Nephron (organoid): ENCODE results near the gene TBCD.
"Not testable (repeated sequence)": the region's sequence is repeated elsewhere in the genome, so short reads cannot be mapped to it uniquely, and the experiment has no call there.

ENCODE experiments used
- H3K27ac Mint-ChIP-seq, 3 experiments: 2 replicates each; pipeline ENCODE4 v1.8.0; 2020; ENCODE audit warnings: mixed read lengths in 3 of 3, mild to moderate bottlenecking in 2 of 3, moderate library complexity in 1 of 3
- H3K27me3 Mint-ChIP-seq: 2 replicates; pipeline ENCODE4 v1.8.0; 2021; ENCODE audit warnings: low read depth, mild to moderate bottlenecking, moderate library complexity, mixed read lengths
- H3K36me3 Mint-ChIP-seq: 2 replicates; pipeline ENCODE4 v1.8.0; 2020; ENCODE audit warnings: low read depth, mixed read lengths
- H3K4me1 Mint-ChIP-seq: 2 replicates; pipeline ENCODE4 v1.8.0; 2020; ENCODE audit warnings: mixed read lengths
- H3K4me3 Mint-ChIP-seq, 3 experiments: 2 replicates each; pipeline ENCODE4 v1.8.0; 2020; ENCODE audit warnings: mild to moderate bottlenecking in 3 of 3, mixed read lengths in 3 of 3, moderate library complexity in 2 of 3
- H3K9me3 Mint-ChIP-seq: 2 replicates; pipeline ENCODE4 v1.8.0; 2020; ENCODE audit warnings: mixed read lengths
- TF ChIP-seq, protein P1 (sequence below), 3 experiments: fragments of 200-600 bp; sonication (generic); IDR thresholded peaks; one replicate each; pipeline ENCODE4 v1.5.0; 2021; ENCODE audit warnings: antibody characterized with exemption in 3 of 3; ENCODE audit not compliant: unreplicated experiment in 3 of 3

TBCD gene

DNA sequence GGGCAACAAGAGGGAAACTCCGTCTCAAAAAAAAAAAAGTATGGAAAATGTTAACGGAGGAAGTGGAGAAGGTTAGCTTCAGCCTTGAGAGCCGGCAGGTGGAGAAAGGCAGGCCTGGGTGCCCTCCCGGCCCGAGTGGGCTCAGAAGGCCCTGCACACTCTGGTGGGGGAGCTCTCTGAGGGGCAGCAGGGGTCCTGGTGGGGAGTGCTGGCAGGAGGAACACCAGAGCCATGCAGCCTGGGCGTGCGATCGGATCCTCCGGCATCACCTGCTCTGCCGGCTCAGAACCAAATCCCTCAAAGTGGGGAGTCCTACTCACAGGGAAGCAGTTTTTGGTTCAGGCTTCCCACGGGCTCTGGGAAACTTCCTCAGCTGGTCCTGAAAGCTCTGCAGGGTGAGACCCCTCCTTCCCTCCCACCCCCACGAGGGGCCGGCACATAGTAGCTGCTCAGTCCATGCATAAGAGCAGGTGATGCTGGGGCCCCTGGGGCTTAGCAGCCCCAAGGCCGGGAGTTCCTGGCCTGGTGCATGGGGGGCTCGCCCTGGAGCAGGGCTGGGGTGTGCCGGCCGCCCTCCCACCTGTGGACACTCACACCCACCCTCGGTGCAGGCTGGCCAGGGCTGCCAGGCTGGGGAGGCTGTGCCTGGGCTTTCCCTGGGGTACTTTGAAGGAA is 15.2 kb upstream of the TBCD start:
- Mint-ChIP-seq H3K27ac (no peak overlapping the region), H3K4me3 (peak overlapping the region; percentile 78 to 83 (median 81)), H3K27me3 (no peaks in the 10 kb centered on the region), H3K9me3 (peaks cover 20% of the 10 kb centered on the region), H3K4me1 (peaks cover 4% of the 10 kb centered on the region), H3K36me3 (peaks cover 48% of the 10 kb centered on the region)
- TF ChIP-seq, protein P1, sequence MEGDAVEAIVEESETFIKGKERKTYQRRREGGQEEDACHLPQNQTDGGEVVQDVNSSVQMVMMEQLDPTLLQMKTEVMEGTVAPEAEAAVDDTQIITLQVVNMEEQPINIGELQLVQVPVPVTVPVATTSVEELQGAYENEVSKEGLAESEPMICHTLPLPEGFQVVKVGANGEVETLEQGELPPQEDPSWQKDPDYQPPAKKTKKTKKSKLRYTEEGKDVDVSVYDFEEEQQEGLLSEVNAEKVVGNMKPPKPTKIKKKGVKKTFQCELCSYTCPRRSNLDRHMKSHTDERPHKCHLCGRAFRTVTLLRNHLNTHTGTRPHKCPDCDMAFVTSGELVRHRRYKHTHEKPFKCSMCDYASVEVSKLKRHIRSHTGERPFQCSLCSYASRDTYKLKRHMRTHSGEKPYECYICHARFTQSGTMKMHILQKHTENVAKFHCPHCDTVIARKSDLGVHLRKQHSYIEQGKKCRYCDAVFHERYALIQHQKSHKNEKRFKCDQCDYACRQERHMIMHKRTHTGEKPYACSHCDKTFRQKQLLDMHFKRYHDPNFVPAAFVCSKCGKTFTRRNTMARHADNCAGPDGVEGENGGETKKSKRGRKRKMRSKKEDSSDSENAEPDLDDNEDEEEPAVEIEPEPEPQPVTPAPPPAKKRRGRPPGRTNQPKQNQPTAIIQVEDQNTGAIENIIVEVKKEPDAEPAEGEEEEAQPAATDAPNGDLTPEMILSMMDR (IDR thresholded peaks at IDR 0.05; ENCODE audit: unreplicated experiment in 3 of 3): no peak

DNA sequence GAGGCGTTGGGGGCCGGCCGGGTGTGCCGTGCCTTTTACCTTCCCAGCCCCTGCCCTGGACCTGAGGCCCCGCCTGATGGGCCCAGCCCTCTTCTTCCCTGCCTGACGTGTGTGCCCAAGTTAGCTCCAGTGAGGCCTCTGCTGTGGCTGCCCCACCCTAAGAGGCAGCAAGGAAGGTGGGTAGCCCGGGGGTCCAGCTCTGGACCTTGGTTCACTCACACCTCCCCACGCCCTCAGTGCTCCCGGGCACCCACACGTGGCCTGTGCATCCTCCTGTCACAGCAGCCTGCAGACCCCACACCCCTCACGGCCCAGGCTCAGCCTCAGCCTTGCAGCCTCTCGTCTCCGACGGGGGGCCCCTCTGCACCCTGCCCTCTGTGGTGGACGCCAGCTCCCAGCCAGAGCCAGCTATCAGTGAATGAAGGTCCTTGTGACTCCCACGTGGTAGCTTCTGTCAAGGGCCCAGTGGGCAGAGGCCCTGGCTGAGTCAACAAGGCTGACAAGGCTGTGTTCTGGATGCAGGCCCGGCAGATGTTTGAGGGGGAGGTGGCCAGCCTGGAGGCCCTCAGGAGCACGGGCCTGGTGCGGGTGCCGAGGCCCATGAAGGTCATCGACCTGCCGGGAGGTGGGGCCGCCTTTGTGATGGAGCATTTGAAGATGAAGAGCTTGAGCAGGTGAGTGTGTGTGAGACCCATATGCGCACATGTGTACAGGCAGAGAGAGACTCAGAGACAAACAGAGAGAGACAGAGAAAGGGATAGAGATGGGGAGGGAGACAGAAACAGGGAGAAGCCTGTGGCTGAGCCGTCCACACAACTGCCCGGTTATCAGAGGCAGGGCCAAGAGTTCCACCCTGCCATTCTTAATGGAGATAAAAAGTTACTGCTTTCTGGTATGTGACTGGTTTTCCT is 13.6 kb upstream of the TBCD start:
- Mint-ChIP-seq H3K27ac (no peak overlapping the region), H3K27me3 (no peaks in the 10 kb centered on the region), H3K4me3 (peak overlapping the region in 2 of 3 experiments; percentile 32 to 48), H3K9me3 (peaks cover 26% of the 10 kb centered on the region), H3K4me1 (peaks cover 3% of the 10 kb centered on the region), H3K36me3 (peaks cover 48% of the 10 kb centered on the region)
- TF ChIP-seq, protein P1 (IDR thresholded peaks at IDR 0.05; ENCODE audit: unreplicated experiment in 3 of 3): no peak

DNA sequence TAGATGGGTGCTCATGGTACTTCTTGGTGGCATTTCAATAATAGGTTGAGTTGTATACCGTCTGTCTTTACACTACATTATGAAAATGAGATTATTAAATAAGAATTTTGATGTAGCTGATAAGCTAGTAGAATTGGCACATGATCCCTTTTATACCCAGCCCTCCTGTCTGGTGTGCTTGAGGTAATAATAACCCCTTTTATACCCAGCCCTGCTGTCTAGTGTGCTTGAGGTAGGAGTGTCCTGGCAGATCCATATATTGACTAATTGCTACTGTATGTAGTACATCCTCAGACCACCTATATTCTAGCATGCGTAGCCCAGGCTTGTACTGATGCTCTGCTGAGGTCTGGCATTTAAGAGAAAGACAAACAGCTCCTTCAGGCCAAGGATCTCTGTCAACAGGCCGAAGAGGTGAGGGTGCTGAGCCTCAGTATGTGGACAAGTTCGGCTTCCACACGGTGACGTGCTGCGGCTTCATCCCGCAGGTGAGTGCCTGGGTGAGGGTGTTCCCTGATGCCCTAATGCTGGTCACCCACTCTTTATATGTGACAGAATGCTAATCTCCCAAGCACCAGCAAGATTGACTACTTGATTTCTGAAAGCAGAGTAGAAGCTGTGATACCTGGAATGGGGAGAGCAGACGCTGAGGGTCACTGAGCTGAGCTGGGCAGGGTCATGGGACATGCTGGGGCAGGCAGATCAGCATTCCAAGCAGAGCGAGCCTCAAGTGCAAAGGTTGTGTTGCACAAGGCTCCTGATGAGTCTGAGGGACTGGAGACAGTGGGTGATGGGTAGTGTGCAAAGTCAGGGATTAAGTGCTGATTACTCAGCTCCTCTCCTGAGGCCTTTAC is 10.7 kb upstream of the TBCD start:
- no peaks in the 10 kb centered on the region for H3K4me1 Mint-ChIP-seq
- H3K27ac Mint-ChIP-seq: no peak overlapping the region
- TF ChIP-seq, protein P1 (IDR thresholded peaks at IDR 0.05; ENCODE audit: unreplicated experiment in 3 of 3): no peak
- H3K36me3 Mint-ChIP-seq: peaks cover 67% of the 10 kb centered on the region
- peaks cover 37% of the 10 kb centered on the region for H3K9me3 Mint-ChIP-seq
- H3K27me3 Mint-ChIP-seq: no peaks in the 10 kb centered on the region
- no peak overlapping the region for H3K4me3 Mint-ChIP-seq

DNA sequence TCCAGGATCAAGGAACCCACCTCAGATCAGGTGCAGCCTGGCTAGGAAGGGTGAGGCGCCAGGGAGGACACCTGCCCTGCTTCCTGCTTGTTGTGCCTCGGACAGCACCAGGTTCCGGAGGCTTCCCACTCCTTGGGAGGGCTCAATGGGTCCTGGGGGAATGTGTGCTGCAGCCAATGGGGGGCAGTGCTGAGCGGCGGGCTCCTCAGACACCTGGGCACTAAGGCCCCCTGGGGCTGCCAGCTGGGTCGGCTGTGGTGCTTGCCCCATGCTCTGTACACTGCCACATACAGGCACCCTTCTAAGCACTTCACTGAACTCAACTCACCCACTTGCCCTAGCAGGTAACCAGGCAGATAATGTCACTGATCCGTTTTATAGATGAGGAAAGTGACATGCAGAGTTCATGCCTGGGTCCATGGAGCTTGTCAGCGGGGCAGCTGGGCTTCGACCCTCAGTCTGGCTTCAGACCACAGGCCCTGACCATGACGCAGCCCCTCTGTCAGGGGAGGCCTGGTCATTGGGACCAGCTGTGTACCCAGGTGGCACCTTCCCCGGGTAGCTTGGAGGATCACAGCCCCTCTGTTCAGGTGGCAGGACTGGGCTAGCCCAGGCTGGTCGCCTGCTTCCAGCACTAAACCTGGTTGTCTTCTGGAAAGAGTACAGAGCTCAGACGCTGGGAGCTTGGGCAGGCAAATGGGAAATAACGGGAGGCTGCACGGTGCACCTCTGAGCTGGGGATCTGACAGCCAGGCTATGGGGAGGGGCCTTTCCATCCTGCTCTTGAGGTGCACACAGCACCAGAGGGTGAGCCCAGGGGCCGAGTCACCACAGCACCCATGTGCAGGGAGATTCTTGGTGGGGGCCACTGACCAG is 8.3 kb upstream of the TBCD start:
- peaks cover 49% of the 10 kb centered on the region for H3K9me3 Mint-ChIP-seq
- H3K27me3 Mint-ChIP-seq: no peaks in the 10 kb centered on the region
- H3K4me1 Mint-ChIP-seq: no peaks in the 10 kb centered on the region
- H3K4me3 Mint-ChIP-seq: no peak overlapping the region
- TF ChIP-seq, protein P1 (IDR thresholded peaks at IDR 0.05; ENCODE audit: unreplicated experiment in 3 of 3): no peak
- no peak overlapping the region for H3K27ac Mint-ChIP-seq
- H3K36me3 Mint-ChIP-seq: peaks cover 78% of the 10 kb centered on the region

DNA sequence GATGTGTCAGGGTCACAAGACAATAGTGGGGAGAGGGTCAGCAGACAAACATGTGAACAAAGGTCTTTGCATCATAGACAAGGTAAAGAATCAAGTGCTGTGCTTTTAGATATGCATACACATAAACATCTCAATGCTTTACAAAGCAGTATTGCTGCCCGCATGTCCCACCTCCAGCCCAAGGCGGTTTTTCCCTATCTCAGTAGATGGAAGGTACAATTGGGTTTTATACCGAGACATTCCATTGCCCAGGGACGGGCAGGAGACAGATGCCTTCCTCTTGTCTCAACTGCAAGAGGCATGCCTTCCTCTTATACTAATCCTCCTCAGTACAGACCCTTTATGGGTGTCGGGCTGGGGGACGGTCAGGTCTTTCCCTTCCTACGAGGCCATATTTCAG is 7.1 kb upstream of the TBCD start:
- H3K36me3 Mint-ChIP-seq: peaks cover 77% of the 10 kb centered on the region
- not testable (repeated sequence) for H3K27ac Mint-ChIP-seq, H3K4me1 Mint-ChIP-seq, H3K4me3 Mint-ChIP-seq, H3K27me3 Mint-ChIP-seq
- H3K9me3 Mint-ChIP-seq: peaks cover 50% of the 10 kb centered on the region
